AG10803 (cell line): ENCODE data around the gene UBA6.
A peak's percentile ranks its signal among the peaks of the same experiment; 100 is the strongest.

ENCODE experiments used
- DNase-seq: peaks from one replicate; pipeline ENCODE4 v3.0.0; 2010; ENCODE audit warnings: low read depth
- H3K4me3 ChIP-seq: 2 replicates; pipeline ENCODE4 v1.5.1; 2011; ENCODE audit warnings: mild to moderate bottlenecking, low read length, control low read depth
- CTCF ChIP-seq: conservative IDR thresholded peaks from 2 replicates; pipeline ENCODE4 v1.5.1; 2011; ENCODE audit warnings: mild to moderate bottlenecking, low read length, control low read depth, inconsistent platforms

UBA6 gene

GRCh38 chr4:67700738-67701516, at the start of gene UBA6:
UBA6 (minus strand) TSS chr4:67701155; CDS start chr4:67701119, 36 bp downstream.
- peak; percentile 96 for DNase-seq
- peak; percentile 44 for TF ChIP-seq CTCF
- H3K4me3 ChIP-seq, result peak within 1 kb of the TSS; percentile 82

- TF ChIP-seq CTCF, result no peak
- DNase-seq, result no peak
- no peak overlapping the region for H3K4me3 ChIP-seq
Observed at GRCh38 chr4:67750691-67751090, 49.7 kb upstream of the UBA6 start.

- DNase-seq, result no peak
- TF ChIP-seq CTCF, result no peak
- H3K4me3 ChIP-seq, result no peak overlapping the region
Observed at GRCh38 chr4:67749286-67749685, 48.3 kb upstream of the UBA6 start.

GRCh38 chr4:67746797-67747495, 46.0 kb upstream of the UBA6 start:
- TF ChIP-seq CTCF, result peak; percentile 60
- peak; percentile 49 for DNase-seq
- no peak overlapping the region for H3K4me3 ChIP-seq

GRCh38 chr4:67744561-67745283, 43.8 kb upstream of the UBA6 start:
- no peak overlapping the region for H3K4me3 ChIP-seq
- no peak for TF ChIP-seq CTCF
- peak; percentile 40 for DNase-seq

- TF ChIP-seq CTCF, result no peak
- no peak for DNase-seq
- no peak overlapping the region for H3K4me3 ChIP-seq
Observed at GRCh38 chr4:67743194-67743593, 42.2 kb upstream of the UBA6 start.
